ENCODE data around the gene MOXD1.

Gene MOXD1

GRCh38 chr6:132391391-132392269, 9.6 kb downstream of the MOXD1 start:
- TF ChIP-seq ZFX (IDR thresholded peaks at IDR 0.05; ENCODE audit: borderline replicate concordance) (no peak), CTCF (IDR thresholded peaks at IDR 0.05) (no peak)
- H3K27ac ChIP-seq, result no peak overlapping the region

- TF ChIP-seq ZFX (IDR thresholded peaks at IDR 0.05; ENCODE audit: borderline replicate concordance) (no peak), CTCF (IDR thresholded peaks at IDR 0.05) (no peak)
Observed at GRCh38 chr6:132390451-132390850, 10.8 kb downstream of the MOXD1 start.

GRCh38 chr6:132390017-132390416, 11.3 kb downstream of the MOXD1 start:
- no peak overlapping the region for H3K27ac ChIP-seq
- TF ChIP-seq ZFX (IDR thresholded peaks at IDR 0.05; ENCODE audit: borderline replicate concordance) (no peak), CTCF (IDR thresholded peaks at IDR 0.05) (no peak)

More at GRCh38 chr6:132390451-132390850, 10.8 kb downstream of the MOXD1 start:
- H3K27ac ChIP-seq, result no peak overlapping the region

GRCh38 chr6:132388291-132388690, 13.0 kb downstream of the MOXD1 start:
- no peak for TF ChIP-seq CTCF (IDR thresholded peaks at IDR 0.05)
- no peak for TF ChIP-seq ZFX (IDR thresholded peaks at IDR 0.05; ENCODE audit: borderline replicate concordance)
- H3K27ac ChIP-seq, result no peak overlapping the region

GRCh38 chr6:132382630-132383175, 18.6 kb downstream of the MOXD1 start:
- no peak overlapping the region for H3K27ac ChIP-seq
- no peak for TF ChIP-seq CTCF (IDR thresholded peaks at IDR 0.05)

- no peak for TF ChIP-seq ZFX (IDR thresholded peaks at IDR 0.05; ENCODE audit: borderline replicate concordance)
- TF ChIP-seq CTCF (IDR thresholded peaks at IDR 0.05), result no peak
- H3K27ac ChIP-seq, result no peak overlapping the region
Observed at GRCh38 chr6:132381381-132381780, 19.9 kb downstream of the MOXD1 start.

- H3K27ac ChIP-seq, result no peak overlapping the region
- TF ChIP-seq ZFX (IDR thresholded peaks at IDR 0.05; ENCODE audit: borderline replicate concordance), result no peak
- TF ChIP-seq CTCF (IDR thresholded peaks at IDR 0.05), result no peak
Observed at GRCh38 chr6:132380358-132381029, 20.8 kb downstream of the MOXD1 start.
